Measurements from ENCODE around the gene SNRPN.
"Not testable (repeated sequence)": the region's sequence is repeated elsewhere in the genome, so short reads cannot be mapped to it uniquely, and the experiment has no call there.

Gene SNRPN

GRCh38 chr15:24948495-24948894, 6.3 kb upstream of the SNRPN start:
- Mint-ChIP-seq H3K4me3 (no peak overlapping the region), H3K36me3 (ENCODE audit: low read depth) (no peaks in the 10 kb centered on the region), H3K27me3 (no peaks in the 10 kb centered on the region), H3K27ac (no peak overlapping the region), H3K4me1 (ENCODE audit: low read depth) (no peaks in the 10 kb centered on the region), H3K9me3 (peaks cover 5% of the 10 kb centered on the region)
- DNase-seq: no peak

- Mint-ChIP-seq H3K4me3 (peak overlapping the region; percentile 88), H3K9me3 (peaks cover 4% of the 10 kb centered on the region), H3K27ac (peak overlapping the region; percentile 93), H3K4me1 (ENCODE audit: low read depth) (peaks cover 19% of the 10 kb centered on the region), H3K36me3 (ENCODE audit: low read depth) (peaks cover 36% of the 10 kb centered on the region), H3K27me3 (no peaks in the 10 kb centered on the region)
- peak; percentile 50 for DNase-seq
Observed at GRCh38 chr15:24955531-24955921, 739 bp downstream of the SNRPN start.

- H3K4me1 Mint-ChIP-seq (ENCODE audit: low read depth): peaks cover 20% of the 10 kb centered on the region
- H3K9me3 Mint-ChIP-seq: peaks cover 4% of the 10 kb centered on the region
- H3K4me3 Mint-ChIP-seq: peak overlapping the region; percentile 88
- H3K27me3 Mint-ChIP-seq: no peaks in the 10 kb centered on the region
- DNase-seq: peak; percentile 69
- peaks cover 43% of the 10 kb centered on the region for H3K36me3 Mint-ChIP-seq (ENCODE audit: low read depth)
- peak overlapping the region; percentile 93 for H3K27ac Mint-ChIP-seq
Observed at GRCh38 chr15:24956111-24956838, 1.5 kb downstream of the SNRPN start.

- H3K9me3 Mint-ChIP-seq: peaks cover 4% of the 10 kb centered on the region
- H3K4me1 Mint-ChIP-seq (ENCODE audit: low read depth): peaks cover 21% of the 10 kb centered on the region
- H3K27ac Mint-ChIP-seq: peak overlapping the region; percentile 23
- DNase-seq: no peak
- peak overlapping the region; percentile 41 for H3K4me3 Mint-ChIP-seq
- peaks cover 53% of the 10 kb centered on the region for H3K36me3 Mint-ChIP-seq (ENCODE audit: low read depth)
- no peaks in the 10 kb centered on the region for H3K27me3 Mint-ChIP-seq
Observed at GRCh38 chr15:24957691-24958090, 2.9 kb downstream of the SNRPN start.

- H3K27me3 Mint-ChIP-seq: no peaks in the 10 kb centered on the region
- peaks cover 26% of the 10 kb centered on the region for H3K4me1 Mint-ChIP-seq (ENCODE audit: low read depth)
- no peak overlapping the region for H3K4me3 Mint-ChIP-seq
- no peak overlapping the region for H3K27ac Mint-ChIP-seq
- peaks cover 31% of the 10 kb centered on the region for H3K9me3 Mint-ChIP-seq
- peaks cover 82% of the 10 kb centered on the region for H3K36me3 Mint-ChIP-seq (ENCODE audit: low read depth)
- DNase-seq: no peak
Observed at GRCh38 chr15:24961967-24962366, 7.2 kb downstream of the SNRPN start.

- Mint-ChIP-seq H3K4me1 (ENCODE audit: low read depth) (peaks cover 21% of the 10 kb centered on the region), H3K4me3 (no peak overlapping the region), H3K9me3 (peaks cover 33% of the 10 kb centered on the region), H3K36me3 (ENCODE audit: low read depth) (peaks cover 86% of the 10 kb centered on the region), H3K27me3 (no peaks in the 10 kb centered on the region), H3K27ac (no peak overlapping the region)
- no peak for DNase-seq
Observed at GRCh38 chr15:24962880-24963279, 8.1 kb downstream of the SNRPN start.

GRCh38 chr15:24966364-24967103, 11.7 kb downstream of the SNRPN start:
- Mint-ChIP-seq H3K27me3 (no peaks in the 10 kb centered on the region), H3K27ac (no peak overlapping the region), H3K9me3 (peaks cover 39% of the 10 kb centered on the region), H3K36me3 (ENCODE audit: low read depth) (peaks cover 90% of the 10 kb centered on the region), H3K4me1 (ENCODE audit: low read depth) (peaks cover 9% of the 10 kb centered on the region), H3K4me3 (no peak overlapping the region)
- DNase-seq: no peak

- no peaks in the 10 kb centered on the region for H3K27me3 Mint-ChIP-seq
- H3K36me3 Mint-ChIP-seq (ENCODE audit: low read depth): peaks cover 92% of the 10 kb centered on the region
- H3K9me3 Mint-ChIP-seq: peaks cover 37% of the 10 kb centered on the region
- no peak for DNase-seq
- peaks cover 6% of the 10 kb centered on the region for H3K4me1 Mint-ChIP-seq (ENCODE audit: low read depth)
- H3K4me3 Mint-ChIP-seq: no peak overlapping the region
- no peak overlapping the region for H3K27ac Mint-ChIP-seq
Observed at GRCh38 chr15:24971052-24971451, 16.3 kb downstream of the SNRPN start.

GRCh38 chr15:24971772-24972171, 17.0 kb downstream of the SNRPN start:
- H3K4me1 Mint-ChIP-seq (ENCODE audit: low read depth): peaks cover 2% of the 10 kb centered on the region
- peaks cover 92% of the 10 kb centered on the region for H3K36me3 Mint-ChIP-seq (ENCODE audit: low read depth)
- no peaks in the 10 kb centered on the region for H3K27me3 Mint-ChIP-seq
- H3K4me3 Mint-ChIP-seq: no peak overlapping the region
- H3K9me3 Mint-ChIP-seq: peaks cover 37% of the 10 kb centered on the region
- H3K27ac Mint-ChIP-seq: no peak overlapping the region
- no peak for DNase-seq

- H3K4me3 Mint-ChIP-seq; H3K27ac Mint-ChIP-seq; DNase-seq; H3K27me3 Mint-ChIP-seq; H3K4me1 Mint-ChIP-seq (ENCODE audit: low read depth): not testable (repeated sequence)
- H3K36me3 Mint-ChIP-seq (ENCODE audit: low read depth): peaks cover 95% of the 10 kb centered on the region
- peaks cover 37% of the 10 kb centered on the region for H3K9me3 Mint-ChIP-seq
Observed at GRCh38 chr15:24972707-24973106, 17.9 kb downstream of the SNRPN start.

GRCh38 chr15:24976932-24977331, 22.1 kb downstream of the SNRPN start:
- H3K4me1 Mint-ChIP-seq (ENCODE audit: low read depth): no peaks in the 10 kb centered on the region
- H3K4me3 Mint-ChIP-seq: no peak overlapping the region
- peaks cover 53% of the 10 kb centered on the region for H3K9me3 Mint-ChIP-seq
- no peak overlapping the region for H3K27ac Mint-ChIP-seq
- H3K36me3 Mint-ChIP-seq (ENCODE audit: low read depth): peaks cover 95% of the 10 kb centered on the region
- H3K27me3 Mint-ChIP-seq: no peaks in the 10 kb centered on the region
- no peak for DNase-seq

- Mint-ChIP-seq H3K36me3 (ENCODE audit: low read depth) (peaks cover 98% of the 10 kb centered on the region), H3K27ac (no peak overlapping the region), H3K9me3 (peaks cover 60% of the 10 kb centered on the region), H3K27me3 (no peaks in the 10 kb centered on the region), H3K4me1 (ENCODE audit: low read depth) (no peaks in the 10 kb centered on the region), H3K4me3 (no peak overlapping the region)
- no peak for DNase-seq
Observed at GRCh38 chr15:24977686-24978085, 22.9 kb downstream of the SNRPN start.

- Mint-ChIP-seq H3K27me3 (no peaks in the 10 kb centered on the region), H3K36me3 (ENCODE audit: low read depth) (peaks cover 97% of the 10 kb centered on the region), H3K4me3 (no peak overlapping the region), H3K4me1 (ENCODE audit: low read depth) (no peaks in the 10 kb centered on the region), H3K27ac (no peak overlapping the region), H3K9me3 (peaks cover 54% of the 10 kb centered on the region)
- DNase-seq: no peak
Observed at GRCh38 chr15:24985224-24985623, 30.4 kb downstream of the SNRPN start.

- no peaks in the 10 kb centered on the region for H3K4me1 Mint-ChIP-seq (ENCODE audit: low read depth)
- peaks cover 97% of the 10 kb centered on the region for H3K36me3 Mint-ChIP-seq (ENCODE audit: low read depth)
- no peak overlapping the region for H3K27ac Mint-ChIP-seq
Observed at GRCh38 chr15:24986653-24987052, 31.9 kb downstream of the SNRPN start.

GRCh38 chr15:25019434-25019833, 64.6 kb downstream of the SNRPN start:
- no peak overlapping the region for H3K27ac Mint-ChIP-seq
- H3K4me3 Mint-ChIP-seq: no peak overlapping the region
- no peaks in the 10 kb centered on the region for H3K27me3 Mint-ChIP-seq
- H3K4me1 Mint-ChIP-seq (ENCODE audit: low read depth): no peaks in the 10 kb centered on the region
- H3K36me3 Mint-ChIP-seq (ENCODE audit: low read depth): peaks cover 51% of the 10 kb centered on the region
- DNase-seq: no peak
- peaks cover 73% of the 10 kb centered on the region for H3K9me3 Mint-ChIP-seq

More at GRCh38 chr15:24986653-24987052, 31.9 kb downstream of the SNRPN start:
- no peak for DNase-seq
- Mint-ChIP-seq H3K27me3 (no peaks in the 10 kb centered on the region), H3K4me3 (no peak overlapping the region), H3K9me3 (peaks cover 54% of the 10 kb centered on the region)
